Stimulated activated CD8-positive, alpha-beta memory T cell treated with anti-CD3 and anti-CD28 coated beads, Interleukin-2, amount 100 ng/mL, for 48 hours (primary cell): Measurements from ENCODE around the gene TMTC2.

Experiments
- DNase-seq, 2 donors: peaks; one replicate each; pipeline ENCODE4 v3.0.0-alpha.2; 2020; ENCODE audit warnings: low read depth in 2 of 2

Gene TMTC2

GRCh38 chr12:82686168-82687020 is at the start of gene TMTC2:
Gene TMTC2 (plus strand): TSS chr12:82686906.
- DNase-seq, result peak; percentile 77 to 83

- DNase-seq, result no peak
Measured at GRCh38 chr12:82638324-82638723, 48.4 kb upstream of the TMTC2 start.

GRCh38 chr12:82644896-82645295 is 41.8 kb upstream of the TMTC2 start:
- no peak for DNase-seq

- no peak for DNase-seq
Measured at GRCh38 chr12:82645414-82645813, 41.3 kb upstream of the TMTC2 start.

- DNase-seq, result no peak
Measured at GRCh38 chr12:82647853-82648252, 38.9 kb upstream of the TMTC2 start.

- DNase-seq, result no peak
Measured at GRCh38 chr12:82648259-82648909, 38.3 kb upstream of the TMTC2 start.

- no peak for DNase-seq
Measured at GRCh38 chr12:82650627-82651337, 35.9 kb upstream of the TMTC2 start.

- no peak for DNase-seq
Measured at GRCh38 chr12:82651489-82651888, 35.2 kb upstream of the TMTC2 start.

- DNase-seq, result no peak
Measured at GRCh38 chr12:82652071-82652470, 34.6 kb upstream of the TMTC2 start.

GRCh38 chr12:82655751-82656150 is 31.0 kb upstream of the TMTC2 start:
- DNase-seq, result no peak

- no peak for DNase-seq
Measured at GRCh38 chr12:82659343-82660207, 27.1 kb upstream of the TMTC2 start.

GRCh38 chr12:82660541-82661325 is 26.0 kb upstream of the TMTC2 start:
- DNase-seq, result no peak

- DNase-seq, result no peak
Measured at GRCh38 chr12:82663893-82664292, 22.8 kb upstream of the TMTC2 start.

GRCh38 chr12:82665142-82665923 is 21.4 kb upstream of the TMTC2 start:
- DNase-seq, result no peak

GRCh38 chr12:82666830-82667229 is 19.9 kb upstream of the TMTC2 start:
- DNase-seq, result no peak

- DNase-seq, result no peak
Measured at GRCh38 chr12:82671673-82672195, 15.0 kb upstream of the TMTC2 start.

- DNase-seq, result no peak
Measured at GRCh38 chr12:82672811-82673495, 13.8 kb upstream of the TMTC2 start.

GRCh38 chr12:82673698-82674097 is 13.0 kb upstream of the TMTC2 start:
- DNase-seq, result no peak

- no peak for DNase-seq
Measured at GRCh38 chr12:82675246-82675645, 11.5 kb upstream of the TMTC2 start.
